Mucosa of stomach (tissue), 1 donor: ENCODE data around the gene CHTOP.

Experiments used
- H3K27me3 ChIP-seq: one replicate; pipeline ENCODE4 v1.7.0; 2013; ENCODE audit warnings: mild to moderate bottlenecking, low read length; ENCODE audit not compliant: control insufficient read depth, insufficient read depth
- H3K36me3 ChIP-seq: one replicate; pipeline ENCODE4 v1.7.0; 2013; ENCODE audit warnings: low read length; ENCODE audit not compliant: control insufficient read depth, insufficient read depth
- H3K4me1 ChIP-seq: one replicate; pipeline ENCODE4 v1.7.0; 2013; ENCODE audit warnings: mild to moderate bottlenecking, low read length; ENCODE audit not compliant: control insufficient read depth, insufficient read depth
- H3K4me3 ChIP-seq: one replicate; pipeline ENCODE4 v1.7.0; 2013; ENCODE audit warnings: low read length
- H3K9ac ChIP-seq: one replicate; pipeline ENCODE4 v1.7.0; 2013; ENCODE audit warnings: mild to moderate bottlenecking, low read length, moderate library complexity
- H3K9me3 ChIP-seq: one replicate; pipeline ENCODE4 v1.7.0; 2013; ENCODE audit warnings: mild to moderate bottlenecking, low read length, moderate library complexity; ENCODE audit not compliant: control insufficient read depth
- donor health status: Pancreatic carcinoma.

Gene CHTOP

GRCh38 chr1:153607381-153607780 lies 26.5 kb upstream of the CHTOP start:
- H3K4me3 ChIP-seq: no peak overlapping the region
- H3K9ac ChIP-seq: no peak overlapping the region
- H3K9me3 ChIP-seq: no peaks in the 10 kb centered on the region
- no peaks in the 10 kb centered on the region for H3K27me3 ChIP-seq
- H3K4me1 ChIP-seq: peaks cover 34% of the 10 kb centered on the region
- no peaks in the 10 kb centered on the region for H3K36me3 ChIP-seq

GRCh38 chr1:153608089-153608682 lies 25.7 kb upstream of the CHTOP start:
- Histone ChIP-seq H3K36me3 (no peaks in the 10 kb centered on the region), H3K4me3 (no peak overlapping the region), H3K4me1 (peaks cover 39% of the 10 kb centered on the region), H3K27me3 (no peaks in the 10 kb centered on the region), H3K9me3 (no peaks in the 10 kb centered on the region), H3K9ac (peak overlapping the region; percentile 4)

- H3K27me3 ChIP-seq: no peaks in the 10 kb centered on the region
- peak overlapping the region; percentile 4 for H3K9ac ChIP-seq
- H3K9me3 ChIP-seq: no peaks in the 10 kb centered on the region
- peaks cover 45% of the 10 kb centered on the region for H3K4me1 ChIP-seq
- no peaks in the 10 kb centered on the region for H3K36me3 ChIP-seq
- H3K4me3 ChIP-seq: peak overlapping the region; percentile 0
These were observed 24.9 kb upstream of the CHTOP start for GRCh38 chr1:153608742-153609584.

GRCh38 chr1:153609585-153609907 lies 24.3 kb upstream of the CHTOP start:
- Histone ChIP-seq H3K9ac (peak overlapping the region; percentile 4), H3K27me3 (no peaks in the 10 kb centered on the region), H3K9me3 (no peaks in the 10 kb centered on the region), H3K36me3 (no peaks in the 10 kb centered on the region), H3K4me1 (peaks cover 51% of the 10 kb centered on the region), H3K4me3 (peak overlapping the region; percentile 0)

GRCh38 chr1:153610334-153610733 lies 23.5 kb upstream of the CHTOP start:
- Histone ChIP-seq H3K36me3 (no peaks in the 10 kb centered on the region), H3K4me1 (peaks cover 56% of the 10 kb centered on the region), H3K9ac (no peak overlapping the region), H3K9me3 (no peaks in the 10 kb centered on the region), H3K4me3 (peak overlapping the region; percentile 14), H3K27me3 (no peaks in the 10 kb centered on the region)

- no peaks in the 10 kb centered on the region for H3K27me3 ChIP-seq
- no peaks in the 10 kb centered on the region for H3K9me3 ChIP-seq
- H3K4me1 ChIP-seq: peaks cover 61% of the 10 kb centered on the region
- H3K36me3 ChIP-seq: no peaks in the 10 kb centered on the region
- H3K9ac ChIP-seq: no peak overlapping the region
- H3K4me3 ChIP-seq: peak overlapping the region; percentile 75
These were observed 23.0 kb upstream of the CHTOP start for GRCh38 chr1:153610811-153611301.

GRCh38 chr1:153611356-153611755 lies 22.5 kb upstream of the CHTOP start:
- Histone ChIP-seq H3K9me3 (no peaks in the 10 kb centered on the region), H3K36me3 (no peaks in the 10 kb centered on the region), H3K4me3 (peak overlapping the region; percentile 75), H3K4me1 (peaks cover 66% of the 10 kb centered on the region), H3K27me3 (no peaks in the 10 kb centered on the region), H3K9ac (peak overlapping the region; percentile 98)

- Histone ChIP-seq H3K9me3 (no peaks in the 10 kb centered on the region), H3K36me3 (no peaks in the 10 kb centered on the region), H3K4me3 (peak overlapping the region; percentile 75), H3K27me3 (no peaks in the 10 kb centered on the region), H3K9ac (peak overlapping the region; percentile 98), H3K4me1 (peaks cover 75% of the 10 kb centered on the region)
These were observed 21.6 kb upstream of the CHTOP start for GRCh38 chr1:153612111-153612754.

- Histone ChIP-seq H3K27me3 (no peaks in the 10 kb centered on the region), H3K9me3 (no peaks in the 10 kb centered on the region), H3K4me3 (peak within 1 kb of the TSS; percentile 75), H3K36me3 (no peaks in the 10 kb centered on the region), H3K4me1 (peaks cover 81% of the 10 kb centered on the region), H3K9ac (peak within 1 kb of the TSS; percentile 98)
These were observed 21.0 kb upstream of the CHTOP start, which contains the start of gene S100A16 for GRCh38 chr1:153612755-153613331. Gene S100A16, minus strand, starts transcription at chr1:153613137. Its CDS starts 4,986 bp downstream, at chr1:153608151.

- peak overlapping the region; percentile 98 for H3K9ac ChIP-seq
- H3K4me1 ChIP-seq: peaks cover 79% of the 10 kb centered on the region
These were observed 20.5 kb upstream of the CHTOP start for GRCh38 chr1:153613406-153613805.

GRCh38 chr1:153614189-153614900 lies 19.5 kb upstream of the CHTOP start:
- H3K9me3 ChIP-seq: no peaks in the 10 kb centered on the region
- no peaks in the 10 kb centered on the region for H3K36me3 ChIP-seq
- H3K27me3 ChIP-seq: no peaks in the 10 kb centered on the region
- H3K4me1 ChIP-seq: peaks cover 70% of the 10 kb centered on the region
- peak overlapping the region; percentile 95 for H3K9ac ChIP-seq
- no peak overlapping the region for H3K4me3 ChIP-seq

More at GRCh38 chr1:153613406-153613805, 20.5 kb upstream of the CHTOP start:
- Histone ChIP-seq H3K9me3 (no peaks in the 10 kb centered on the region), H3K36me3 (no peaks in the 10 kb centered on the region), H3K4me3 (no peak overlapping the region), H3K27me3 (no peaks in the 10 kb centered on the region)
